C4-2B (cell line): ENCODE data around the gene TUBGCP2.
A peak's percentile ranks its signal among the peaks of the same experiment; 100 is the strongest.

Source experiments
- H3K27ac ChIP-seq: fragments of 450-650 bp; 2 replicates; pipeline ENCODE4 v1.5.1; 2017
- ZFX ChIP-seq: fragments of 450-650 bp; IDR thresholded peaks from 2 replicates; pipeline ENCODE4 v1.6.1; 2017
- TF ChIP-seq, protein P1 (sequence below): fragments of 450-650 bp; conservative IDR thresholded peaks from 2 replicates; pipeline ENCODE4 v1.5.1; 2017; ENCODE audit warnings: mild to moderate bottlenecking

TUBGCP2 gene

DNA sequence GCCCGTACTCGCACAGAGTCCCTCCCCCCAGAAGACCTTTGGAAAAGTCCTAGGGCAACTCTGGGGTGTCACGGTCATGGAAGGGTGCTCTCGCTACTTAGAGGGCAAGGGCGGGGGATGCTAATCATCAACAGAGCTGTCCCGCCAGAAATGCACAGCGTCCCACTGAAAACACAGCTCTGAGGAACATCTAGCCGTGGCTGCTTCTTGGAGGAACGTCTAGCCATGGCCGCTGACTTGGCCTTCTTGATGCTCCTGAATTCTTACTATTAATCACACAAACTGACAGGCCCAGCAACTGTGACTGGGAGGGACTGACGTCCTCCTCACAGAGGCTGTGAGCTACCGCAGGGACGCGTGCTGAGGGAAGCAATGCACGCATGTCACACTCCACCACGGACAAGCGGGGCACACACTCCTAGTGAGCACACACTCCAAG lies 1.7 kb downstream of the TUBGCP2 start:
- peak overlapping the region; percentile 92; the same call in 1 of the 2 replicates for H3K27ac ChIP-seq
- TF ChIP-seq, protein P1, sequence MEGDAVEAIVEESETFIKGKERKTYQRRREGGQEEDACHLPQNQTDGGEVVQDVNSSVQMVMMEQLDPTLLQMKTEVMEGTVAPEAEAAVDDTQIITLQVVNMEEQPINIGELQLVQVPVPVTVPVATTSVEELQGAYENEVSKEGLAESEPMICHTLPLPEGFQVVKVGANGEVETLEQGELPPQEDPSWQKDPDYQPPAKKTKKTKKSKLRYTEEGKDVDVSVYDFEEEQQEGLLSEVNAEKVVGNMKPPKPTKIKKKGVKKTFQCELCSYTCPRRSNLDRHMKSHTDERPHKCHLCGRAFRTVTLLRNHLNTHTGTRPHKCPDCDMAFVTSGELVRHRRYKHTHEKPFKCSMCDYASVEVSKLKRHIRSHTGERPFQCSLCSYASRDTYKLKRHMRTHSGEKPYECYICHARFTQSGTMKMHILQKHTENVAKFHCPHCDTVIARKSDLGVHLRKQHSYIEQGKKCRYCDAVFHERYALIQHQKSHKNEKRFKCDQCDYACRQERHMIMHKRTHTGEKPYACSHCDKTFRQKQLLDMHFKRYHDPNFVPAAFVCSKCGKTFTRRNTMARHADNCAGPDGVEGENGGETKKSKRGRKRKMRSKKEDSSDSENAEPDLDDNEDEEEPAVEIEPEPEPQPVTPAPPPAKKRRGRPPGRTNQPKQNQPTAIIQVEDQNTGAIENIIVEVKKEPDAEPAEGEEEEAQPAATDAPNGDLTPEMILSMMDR, result no peak
- TF ChIP-seq ZFX, result no peak

DNA sequence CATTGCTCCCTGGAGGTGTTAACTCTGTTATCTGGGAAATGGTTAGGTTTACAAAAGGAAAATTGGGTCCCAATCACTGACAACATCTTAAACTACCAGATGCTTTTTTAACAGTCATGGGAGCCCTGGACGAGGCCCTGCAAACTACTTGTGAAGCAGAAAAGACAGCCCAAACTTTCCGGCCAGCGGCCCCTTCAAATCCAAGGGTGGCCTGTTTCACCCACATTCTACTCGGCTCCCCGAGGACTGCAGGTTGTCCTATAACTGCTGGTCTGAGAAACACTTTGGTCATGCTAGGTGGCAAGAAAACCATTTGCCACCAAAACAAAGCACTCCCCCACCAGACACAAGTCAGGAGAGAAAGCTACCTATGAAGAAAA lies 2.6 kb downstream of the TUBGCP2 start:
- no peak overlapping the region for H3K27ac ChIP-seq
- TF ChIP-seq ZFX, result no peak
- TF ChIP-seq, protein P1, result no peak

DNA sequence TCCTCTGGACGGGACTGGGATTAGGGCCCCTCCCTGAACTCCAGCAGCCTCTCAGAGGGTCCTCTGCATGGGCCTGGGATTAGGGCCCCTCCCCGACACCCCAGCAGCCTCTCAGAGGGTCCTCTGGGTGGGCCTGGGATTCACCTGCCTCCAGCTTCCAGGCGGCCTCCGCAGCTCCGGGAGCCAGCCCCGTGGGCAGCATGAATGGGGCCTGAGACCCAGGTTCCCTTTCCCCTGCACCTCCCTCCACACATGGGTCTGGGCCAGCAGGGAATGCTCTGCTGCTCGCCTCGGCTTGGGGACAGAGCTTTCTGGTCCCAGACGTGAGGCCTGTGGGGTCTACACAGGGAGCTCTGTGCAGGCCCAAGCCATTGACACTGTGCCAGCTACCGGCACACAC lies 5.5 kb downstream of the TUBGCP2 start:
- TF ChIP-seq, protein P1, result no peak
- no peak for TF ChIP-seq ZFX
- H3K27ac ChIP-seq, result no peak overlapping the region

DNA sequence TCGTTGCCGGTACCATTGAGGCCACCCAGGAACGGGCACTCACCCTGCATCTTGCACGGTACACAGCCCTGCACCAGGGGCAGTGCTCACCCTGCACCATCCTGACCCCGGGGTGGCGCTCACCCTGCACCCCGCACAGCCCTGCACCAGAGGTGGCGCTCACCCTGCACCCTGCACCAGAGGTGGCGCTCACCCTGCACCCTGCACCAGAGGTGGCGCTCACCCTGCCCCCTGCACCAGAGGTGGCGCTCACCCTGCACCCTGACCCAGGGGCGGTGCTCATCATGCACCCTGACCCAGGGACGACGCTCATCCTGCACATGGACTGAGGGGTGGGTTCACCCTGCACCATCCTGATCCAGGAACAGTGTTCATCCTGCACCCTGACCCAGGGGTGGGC lies 6.4 kb downstream of the TUBGCP2 start:
- no peak overlapping the region for H3K27ac ChIP-seq
- TF ChIP-seq, protein P1, result no peak
- TF ChIP-seq ZFX, result no peak

DNA sequence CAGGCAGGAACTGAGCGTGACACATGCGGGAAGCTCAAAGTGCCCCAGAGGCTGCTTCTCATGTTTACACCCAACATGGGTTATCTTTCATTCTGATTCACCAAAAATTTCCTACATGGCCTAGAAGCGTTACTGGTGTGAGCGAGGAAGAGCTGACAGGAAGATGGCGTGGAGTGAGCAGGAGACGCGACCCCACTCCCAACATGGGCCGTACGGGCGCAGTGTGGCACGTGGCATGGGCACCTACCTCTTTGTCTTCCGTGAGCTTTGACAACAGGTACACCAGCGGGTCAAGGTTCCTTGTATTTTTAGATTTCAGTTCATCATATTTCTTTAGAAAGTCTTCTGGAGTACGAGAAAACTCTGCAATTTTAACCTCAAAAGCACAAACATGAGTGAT lies 8.9 kb downstream of the TUBGCP2 start:
- TF ChIP-seq, protein P1, result no peak
- no peak for TF ChIP-seq ZFX

DNA sequence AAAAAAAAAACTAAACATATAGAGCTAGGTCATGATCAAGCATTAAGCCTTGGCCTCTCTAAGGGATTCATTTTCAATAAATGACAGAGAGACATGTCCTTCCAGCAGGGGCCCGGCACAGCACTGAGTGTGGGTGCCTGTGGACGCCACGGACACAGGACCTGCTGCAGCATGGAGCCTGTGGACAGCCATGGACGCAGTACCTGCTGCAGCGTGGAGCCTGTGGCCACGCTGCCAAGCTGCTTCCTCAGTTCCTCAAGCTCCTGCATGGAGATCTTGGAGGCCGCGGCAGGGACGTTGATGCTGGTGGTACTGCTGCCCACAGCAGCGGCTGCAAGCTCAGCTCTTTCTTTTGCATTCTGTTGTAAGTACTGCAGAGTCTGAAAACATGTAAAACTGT lies 9.4 kb downstream of the TUBGCP2 start:
- no peak for TF ChIP-seq ZFX
- TF ChIP-seq, protein P1, result no peak
- H3K27ac ChIP-seq, result no peak overlapping the region

More for the DNA sequence above, 8.9 kb downstream of the TUBGCP2 start:
- no peak overlapping the region for H3K27ac ChIP-seq

DNA sequence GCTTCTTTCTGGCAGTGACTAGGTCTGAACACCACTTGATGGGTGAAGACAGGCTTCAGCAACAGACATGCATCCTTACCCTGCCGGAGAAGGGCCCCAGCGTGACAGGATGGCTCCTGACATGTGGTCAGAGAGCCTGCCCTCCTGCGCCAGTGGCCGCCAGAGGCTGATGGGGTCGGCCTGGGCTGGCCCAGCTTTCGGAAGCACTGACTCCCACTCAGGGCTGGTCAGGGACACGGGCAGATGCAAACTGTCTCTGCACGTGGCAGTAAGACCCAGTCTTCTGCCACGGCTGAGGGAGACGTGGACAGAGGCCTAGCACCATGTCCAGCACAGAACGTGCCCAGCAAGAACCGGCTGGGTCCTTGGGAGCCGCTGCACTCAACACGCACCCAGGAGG lies 10.2 kb downstream of the TUBGCP2 start:
- H3K27ac ChIP-seq, result no peak overlapping the region
- TF ChIP-seq, protein P1, result no peak
- TF ChIP-seq ZFX, result no peak
